ENCODE measurements around the gene SCTR. TPM values are rescaled to one million over a fixed set of nuclear protein-coding genes. Genes with fewer than 3 reads are reported as not detected.

Gene SCTR
- total RNA-seq, 2 experiments from 2014 or later, result not detected

DNA sequence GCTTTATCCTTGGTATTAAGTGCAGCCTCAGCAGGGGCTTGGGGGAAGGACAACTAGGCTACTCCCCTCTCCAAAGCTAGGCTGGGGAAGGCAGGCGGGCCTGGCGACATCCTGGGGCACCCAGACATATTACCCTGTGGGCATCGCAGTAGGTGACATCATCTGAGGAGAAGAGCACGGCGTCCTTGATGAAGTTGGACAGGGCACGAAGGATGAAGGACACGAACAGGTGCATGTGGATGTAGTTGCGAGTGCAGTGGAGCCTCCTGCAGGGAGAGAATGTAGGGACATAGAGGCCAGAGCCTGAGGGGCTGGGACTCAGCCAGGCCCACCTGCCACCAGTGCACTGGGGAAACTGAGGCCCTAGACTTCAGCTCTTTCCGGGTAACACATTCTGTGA, 60.3 kb downstream of the SCTR start:
- Mint-ChIP-seq H3K4me1 (ENCODE audit: low read depth) (no peaks in the 10 kb centered on the region), H3K27ac (no peak overlapping the region), H3K4me3 (no peak overlapping the region), H3K27me3 (ENCODE audit: low read depth) (peaks cover 2% of the 10 kb centered on the region), H3K9me3 (ENCODE audit: insufficient read depth) (no peaks in the 10 kb centered on the region), H3K36me3 (ENCODE audit: low read depth) (no peaks in the 10 kb centered on the region)
- ChIA-PET CTCF (no interaction called here), POLR2A (no interaction called here)
- no peak for ATAC-seq
- no peak for DNase-seq

DNA sequence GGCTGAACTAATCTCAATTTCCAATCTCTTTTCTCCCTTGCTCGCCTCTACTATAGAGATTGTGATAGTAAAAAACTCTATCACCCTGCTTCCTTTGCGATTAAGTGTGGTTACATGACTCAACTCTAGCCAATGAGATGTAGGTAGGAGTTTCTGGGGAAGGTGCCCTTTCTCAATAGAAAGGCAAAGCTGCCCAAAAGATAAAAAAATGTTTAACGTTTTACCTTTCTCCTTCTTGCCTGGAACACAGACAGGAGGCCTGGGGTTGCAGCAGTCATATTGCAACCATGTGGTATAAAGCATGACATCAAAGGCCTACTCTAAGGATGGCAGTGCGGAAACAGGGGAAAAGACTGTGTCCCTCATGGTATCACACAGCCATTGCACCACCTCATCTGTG, 61.1 kb downstream of the SCTR start:
- Mint-ChIP-seq H3K4me1 (ENCODE audit: low read depth) (no peaks in the 10 kb centered on the region), H3K36me3 (ENCODE audit: low read depth) (no peaks in the 10 kb centered on the region)
- CTCF ChIA-PET, result interaction anchor here (2.4 kb wide), 1 partner anchor 13 kb away, joined by 12 read pairs; no protein-coding TSS in a partner anchor

DNA sequence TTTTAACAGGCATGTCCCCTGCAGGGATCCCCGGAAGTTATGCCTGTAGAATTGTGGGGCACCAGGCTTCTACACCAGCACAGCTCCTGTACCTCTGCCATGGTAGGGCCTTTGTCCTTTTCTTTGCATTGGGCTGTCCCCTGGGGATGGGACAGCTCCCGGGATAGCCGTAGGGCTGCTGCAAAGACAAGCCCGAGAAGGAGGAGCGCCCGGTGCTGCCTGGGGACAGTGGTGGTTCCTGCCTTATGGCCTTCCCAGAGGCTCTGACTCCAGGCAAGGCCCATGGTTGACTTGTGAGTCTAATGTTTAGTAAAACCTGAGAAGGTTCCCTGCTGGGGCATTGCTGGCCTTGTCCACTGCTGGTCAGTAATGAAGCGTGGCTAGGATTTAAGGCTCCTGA, 61.7 kb downstream of the SCTR start:
- ChIA-PET POLR2A (no interaction called here), CTCF (interaction anchor here (2.4 kb wide), 1 partner anchor 14 kb away, joined by 12 read pairs; no protein-coding TSS in a partner anchor)
- Mint-ChIP-seq H3K4me3 (no peak overlapping the region), H3K27me3 (ENCODE audit: low read depth) (peaks cover 1% of the 10 kb centered on the region), H3K36me3 (ENCODE audit: low read depth) (no peaks in the 10 kb centered on the region), H3K9me3 (ENCODE audit: insufficient read depth) (no peaks in the 10 kb centered on the region), H3K27ac (no peak overlapping the region), H3K4me1 (ENCODE audit: low read depth) (no peaks in the 10 kb centered on the region)
- ATAC-seq, result no peak
- DNase-seq, result no peak

More for the DNA sequence above, 61.1 kb downstream of the SCTR start:
- Mint-ChIP-seq H3K9me3 (ENCODE audit: insufficient read depth) (no peaks in the 10 kb centered on the region), H3K27me3 (ENCODE audit: low read depth) (no peaks in the 10 kb centered on the region), H3K4me3 (no peak overlapping the region), H3K27ac (no peak overlapping the region)
- POLR2A ChIA-PET, result no interaction called here
- ATAC-seq (no peak), DNase-seq (no peak)

DNA sequence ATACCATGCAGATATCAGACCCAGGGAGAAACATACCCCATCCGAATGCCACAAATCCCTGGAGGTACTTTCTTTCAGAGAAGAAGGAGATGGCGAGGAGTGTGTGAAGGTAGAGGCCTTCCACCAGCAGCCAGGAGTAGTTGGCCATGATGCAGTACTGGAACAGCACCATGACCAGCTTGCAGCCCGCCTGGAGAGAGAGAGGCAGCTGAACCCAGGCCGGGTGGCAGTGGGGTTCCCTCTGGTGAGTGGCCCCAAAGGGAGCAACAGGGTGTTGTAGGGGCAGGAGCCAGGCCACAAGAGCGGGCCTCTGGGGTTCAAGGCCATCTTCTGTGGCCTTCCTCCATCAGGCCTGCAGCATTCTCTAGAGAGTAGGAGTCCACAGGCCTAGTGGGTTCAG, 62.5 kb downstream of the SCTR start:
- no peak overlapping the region for H3K4me3 Mint-ChIP-seq
- no peaks in the 10 kb centered on the region for H3K9me3 Mint-ChIP-seq (ENCODE audit: insufficient read depth)
- H3K4me1 Mint-ChIP-seq (ENCODE audit: low read depth), result no peaks in the 10 kb centered on the region
- H3K27me3 Mint-ChIP-seq (ENCODE audit: low read depth), result peaks cover 2% of the 10 kb centered on the region
- POLR2A ChIA-PET, result no interaction called here
- CTCF ChIA-PET, result interaction anchor here (2.4 kb wide), 1 partner anchor 14 kb away, joined by 12 read pairs; no protein-coding TSS in a partner anchor
- no peak for DNase-seq
- ATAC-seq, result no peak
- H3K36me3 Mint-ChIP-seq (ENCODE audit: low read depth), result no peaks in the 10 kb centered on the region
- H3K27ac Mint-ChIP-seq, result no peak overlapping the region

DNA sequence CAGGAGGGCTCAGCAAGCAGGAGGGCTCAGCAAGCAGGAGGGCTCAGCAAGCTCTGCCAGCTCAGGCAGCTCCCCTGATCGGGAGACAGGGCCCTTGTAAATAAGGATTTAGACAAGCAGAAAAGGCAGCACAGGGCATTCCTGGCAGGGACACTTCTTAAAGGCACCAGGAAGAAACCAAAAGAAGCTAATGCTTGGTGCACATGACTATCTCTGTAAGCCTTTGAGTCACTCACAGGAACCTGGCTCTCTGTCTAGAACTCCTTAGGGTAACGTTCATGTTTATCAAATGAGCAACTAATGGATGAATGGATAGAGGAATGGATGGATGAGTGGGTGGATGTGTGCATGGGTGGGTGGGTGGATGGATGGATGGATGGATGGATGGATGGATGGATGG, 64.2 kb downstream of the SCTR start:
- Mint-ChIP-seq H3K36me3 (ENCODE audit: low read depth) (no peaks in the 10 kb centered on the region), H3K27me3 (ENCODE audit: low read depth) (peaks cover 14% of the 10 kb centered on the region), H3K9me3 (ENCODE audit: insufficient read depth) (no peaks in the 10 kb centered on the region), H3K27ac (no peak overlapping the region), H3K4me1 (ENCODE audit: low read depth) (no peaks in the 10 kb centered on the region), H3K4me3 (no peak overlapping the region)
- ATAC-seq (no peak), DNase-seq (no peak)
- POLR2A ChIA-PET, result no interaction called here
- CTCF ChIA-PET, result no interaction called here

DNA sequence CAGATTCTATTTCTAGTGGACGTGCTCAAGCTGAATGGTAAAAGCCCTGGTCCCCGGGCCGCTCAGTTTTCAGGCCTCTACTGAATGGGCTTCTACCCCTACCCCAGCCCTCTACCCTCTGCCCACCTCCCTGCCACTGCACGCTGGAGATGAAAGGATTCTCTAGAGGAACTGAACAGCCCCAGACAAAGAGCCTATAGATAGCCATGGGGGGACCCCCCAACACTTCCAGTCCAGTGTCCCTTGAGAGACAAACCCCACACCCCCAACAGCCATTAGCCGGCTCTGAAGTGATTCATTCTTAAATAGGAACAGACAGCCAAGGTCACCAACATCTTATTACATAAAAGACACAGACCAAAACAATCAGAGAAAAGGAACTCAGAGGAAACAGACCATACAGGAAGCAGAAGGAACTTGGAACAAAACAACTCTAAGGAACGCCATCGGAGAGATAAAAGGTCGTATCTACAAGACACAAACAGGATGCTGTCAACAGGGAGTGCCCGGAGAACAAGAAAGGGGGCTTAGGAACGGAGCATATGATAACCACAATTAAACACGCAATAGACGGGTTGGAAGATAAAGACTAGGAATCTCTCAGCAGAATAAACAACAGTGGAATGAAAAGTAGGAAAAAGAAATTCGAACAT, 69.1 kb downstream of the SCTR start:
- ATAC-seq, result no peak
- H3K4me3 Mint-ChIP-seq, result no peak overlapping the region
- H3K27ac Mint-ChIP-seq, result no peak overlapping the region
- ChIA-PET CTCF (no interaction called here), POLR2A (no interaction called here)
- H3K4me1 Mint-ChIP-seq (ENCODE audit: low read depth), result no peaks in the 10 kb centered on the region
- no peak for DNase-seq
- no peaks in the 10 kb centered on the region for H3K36me3 Mint-ChIP-seq (ENCODE audit: low read depth)
- H3K27me3 Mint-ChIP-seq (ENCODE audit: low read depth), result peaks cover 17% of the 10 kb centered on the region
- no peaks in the 10 kb centered on the region for H3K9me3 Mint-ChIP-seq (ENCODE audit: insufficient read depth)

DNA sequence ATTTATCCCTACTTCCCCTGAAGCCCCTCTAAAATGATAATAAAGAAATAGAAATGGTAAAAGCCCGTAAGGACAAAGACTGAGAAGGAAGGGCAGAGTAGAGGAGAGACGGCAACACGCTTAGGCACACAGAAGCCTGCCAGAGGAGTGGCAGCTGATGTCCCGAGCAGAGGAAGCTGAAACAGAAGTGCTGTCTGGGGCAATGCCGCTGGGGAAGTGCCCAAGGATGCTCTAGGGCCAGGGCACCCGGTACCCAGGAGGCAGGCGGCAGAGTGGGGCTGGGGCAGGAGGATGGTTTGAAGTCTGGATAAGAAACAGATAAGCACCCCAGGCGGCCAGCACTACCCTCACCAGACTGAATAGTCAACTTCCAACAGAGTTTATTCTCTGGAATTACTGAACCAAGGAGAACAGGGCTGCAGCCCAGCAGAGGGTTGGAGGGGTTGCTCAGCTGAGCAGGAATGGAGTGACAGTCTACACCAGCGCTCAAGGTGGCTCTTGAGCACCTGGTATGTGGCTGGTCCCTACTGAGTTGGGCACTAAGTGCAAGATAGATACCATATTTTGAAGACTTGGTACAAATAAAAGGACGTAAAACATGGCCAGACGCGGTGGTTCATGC, 70.2 kb downstream of the SCTR start:
- Mint-ChIP-seq H3K9me3 (ENCODE audit: insufficient read depth) (no peaks in the 10 kb centered on the region), H3K27me3 (ENCODE audit: low read depth) (peaks cover 17% of the 10 kb centered on the region), H3K4me1 (ENCODE audit: low read depth) (no peaks in the 10 kb centered on the region), H3K36me3 (ENCODE audit: low read depth) (no peaks in the 10 kb centered on the region), H3K27ac (no peak overlapping the region), H3K4me3 (no peak overlapping the region)
- CTCF ChIA-PET, result no interaction called here
- POLR2A ChIA-PET, result no interaction called here
- ATAC-seq (no peak), DNase-seq (no peak)

DNA sequence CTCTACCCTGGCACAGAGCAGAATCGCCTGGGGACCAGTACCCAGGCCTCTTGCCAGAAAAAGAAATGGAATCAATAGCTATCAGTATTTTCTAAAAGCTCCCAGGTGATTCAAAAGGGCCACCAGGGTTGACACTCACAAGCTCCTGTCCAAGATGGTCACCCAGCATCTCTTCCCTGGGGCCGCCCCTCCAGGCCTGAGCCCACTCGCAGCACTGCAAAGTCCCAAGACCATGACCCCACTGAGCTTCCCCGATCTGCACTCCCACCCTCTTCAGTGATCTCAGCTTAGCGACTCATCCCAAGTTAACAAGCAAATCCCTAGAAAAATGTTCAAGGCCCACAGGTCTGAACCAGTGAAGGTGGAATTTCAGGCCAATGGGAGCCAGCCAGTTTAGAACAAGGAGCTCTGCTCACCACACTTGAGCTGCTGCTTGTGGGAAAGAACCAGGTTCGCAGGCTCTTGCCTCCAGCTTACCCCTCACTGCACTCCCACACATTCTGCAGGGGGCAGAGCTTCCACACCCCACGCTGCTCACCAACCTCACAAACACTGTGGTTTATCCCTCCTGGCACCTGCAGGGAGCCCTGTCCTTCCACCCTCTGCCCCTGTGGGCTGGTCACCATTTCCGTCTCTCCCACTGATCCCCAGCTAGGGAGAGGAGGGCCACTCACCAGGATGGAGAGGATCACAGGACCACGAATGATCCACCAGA, 72.8 kb downstream of the SCTR start:
- Mint-ChIP-seq H3K4me1 (ENCODE audit: low read depth) (no peaks in the 10 kb centered on the region), H3K9me3 (ENCODE audit: insufficient read depth) (no peaks in the 10 kb centered on the region), H3K27ac (no peak overlapping the region), H3K27me3 (ENCODE audit: low read depth) (peaks cover 12% of the 10 kb centered on the region), H3K36me3 (ENCODE audit: low read depth) (no peaks in the 10 kb centered on the region), H3K4me3 (no peak overlapping the region)
- ChIA-PET CTCF (interaction anchor here (0.9 kb wide), 1 partner anchor 25 kb away, joined by 4 read pairs; no protein-coding TSS in a partner anchor), POLR2A (no interaction called here)
- DNase-seq (no peak), ATAC-seq (no peak)

DNA sequence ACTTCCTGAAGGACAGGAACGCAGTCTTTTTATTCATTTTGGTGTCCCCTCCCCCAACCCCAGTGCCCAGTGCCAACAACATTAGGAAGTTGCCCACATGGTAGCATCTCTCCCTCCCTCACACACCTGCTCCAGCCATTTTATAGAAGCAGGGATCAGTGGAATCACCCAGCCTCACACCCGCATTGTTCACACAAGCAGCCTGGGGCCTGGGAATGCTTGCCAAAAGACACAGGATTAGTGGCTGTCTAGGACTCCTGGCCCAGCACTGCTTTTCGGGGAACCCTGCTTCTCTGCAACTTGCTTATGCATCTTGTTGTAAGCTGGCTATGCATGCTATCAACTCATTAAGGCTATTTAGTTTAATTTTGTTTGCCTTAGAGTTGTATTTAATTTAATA, 74.8 kb downstream of the SCTR start:
- H3K9me3 Mint-ChIP-seq (ENCODE audit: insufficient read depth), result no peaks in the 10 kb centered on the region
- H3K27ac Mint-ChIP-seq, result no peak overlapping the region
- H3K27me3 Mint-ChIP-seq (ENCODE audit: low read depth), result peaks cover 3% of the 10 kb centered on the region
- H3K4me3 Mint-ChIP-seq, result no peak overlapping the region
- H3K4me1 Mint-ChIP-seq (ENCODE audit: low read depth), result no peaks in the 10 kb centered on the region
- DNase-seq, result no peak
- no peaks in the 10 kb centered on the region for H3K36me3 Mint-ChIP-seq (ENCODE audit: low read depth)
- CTCF ChIA-PET, result no interaction called here
- ATAC-seq, result no peak
- POLR2A ChIA-PET, result no interaction called here

DNA sequence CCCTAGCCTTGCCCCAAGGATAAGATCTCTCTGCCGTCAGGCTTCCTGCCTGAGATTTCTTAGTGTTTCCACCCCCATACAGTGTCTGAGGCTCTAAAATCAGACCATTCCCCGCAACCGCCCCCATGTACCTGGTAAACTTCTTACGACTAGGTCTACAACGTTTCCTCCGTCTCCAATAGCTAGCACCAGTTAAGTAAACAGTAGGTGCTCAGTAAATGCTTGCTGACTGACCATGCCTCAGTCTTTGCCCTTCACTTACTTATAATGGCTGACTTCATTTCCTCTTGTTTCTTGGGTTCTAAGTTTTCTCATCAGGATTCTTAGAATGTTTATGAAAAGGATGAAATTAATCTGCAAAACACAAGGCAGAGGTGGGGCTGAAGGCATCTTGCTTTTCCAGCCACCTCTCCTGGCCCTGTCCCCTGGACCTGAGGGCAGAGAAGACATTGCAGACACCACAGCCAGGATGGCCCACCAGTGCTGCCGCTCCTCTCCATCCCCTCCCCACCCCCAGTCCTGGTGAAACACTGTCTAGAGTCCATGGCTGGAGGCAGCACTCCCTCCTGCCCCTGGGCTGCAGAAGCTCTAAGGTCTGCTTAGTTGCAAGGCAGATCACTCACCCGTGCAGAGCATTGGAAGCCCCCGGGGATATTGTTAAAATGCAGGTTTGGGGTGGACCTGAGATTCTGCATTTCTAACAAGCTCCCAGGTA, 75.7 kb downstream of the SCTR start:
- DNase-seq (no peak), ATAC-seq (no peak)
- H3K27me3 Mint-ChIP-seq (ENCODE audit: low read depth), result peaks cover 2% of the 10 kb centered on the region
- H3K4me3 Mint-ChIP-seq, result no peak overlapping the region
- ChIA-PET POLR2A (no interaction called here), CTCF (no interaction called here)
- H3K36me3 Mint-ChIP-seq (ENCODE audit: low read depth), result no peaks in the 10 kb centered on the region
- no peaks in the 10 kb centered on the region for H3K4me1 Mint-ChIP-seq (ENCODE audit: low read depth)
- H3K27ac Mint-ChIP-seq, result no peak overlapping the region
- no peaks in the 10 kb centered on the region for H3K9me3 Mint-ChIP-seq (ENCODE audit: insufficient read depth)

DNA sequence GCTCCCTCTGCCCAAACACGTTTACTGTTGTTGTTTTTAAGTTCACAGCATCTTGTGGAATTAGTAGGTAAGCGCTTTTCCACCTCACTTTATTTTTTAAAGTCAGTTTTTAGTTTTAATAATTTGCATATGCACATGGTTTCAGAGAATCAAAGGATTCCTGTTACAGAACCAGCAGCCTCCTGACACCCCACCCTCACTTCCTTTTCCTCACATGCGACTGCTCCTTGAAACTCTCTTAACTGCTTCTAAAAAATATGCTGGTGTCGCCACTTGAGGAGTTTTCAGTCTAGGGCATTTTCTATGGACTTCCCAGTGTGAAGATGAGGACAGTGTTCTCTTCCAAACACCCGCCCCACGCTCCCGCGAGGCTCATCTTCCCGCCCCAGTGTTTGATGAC, 78.2 kb downstream of the SCTR start:
- no peak overlapping the region for H3K27ac Mint-ChIP-seq
- H3K4me1 Mint-ChIP-seq (ENCODE audit: low read depth), result no peaks in the 10 kb centered on the region
- H3K27me3 Mint-ChIP-seq (ENCODE audit: low read depth), result no peaks in the 10 kb centered on the region
- ChIA-PET CTCF (no interaction called here), POLR2A (no interaction called here)
- DNase-seq (no peak), ATAC-seq (no peak)
- H3K36me3 Mint-ChIP-seq (ENCODE audit: low read depth), result no peaks in the 10 kb centered on the region
- H3K4me3 Mint-ChIP-seq, result no peak overlapping the region
- H3K9me3 Mint-ChIP-seq (ENCODE audit: insufficient read depth), result no peaks in the 10 kb centered on the region

DNA sequence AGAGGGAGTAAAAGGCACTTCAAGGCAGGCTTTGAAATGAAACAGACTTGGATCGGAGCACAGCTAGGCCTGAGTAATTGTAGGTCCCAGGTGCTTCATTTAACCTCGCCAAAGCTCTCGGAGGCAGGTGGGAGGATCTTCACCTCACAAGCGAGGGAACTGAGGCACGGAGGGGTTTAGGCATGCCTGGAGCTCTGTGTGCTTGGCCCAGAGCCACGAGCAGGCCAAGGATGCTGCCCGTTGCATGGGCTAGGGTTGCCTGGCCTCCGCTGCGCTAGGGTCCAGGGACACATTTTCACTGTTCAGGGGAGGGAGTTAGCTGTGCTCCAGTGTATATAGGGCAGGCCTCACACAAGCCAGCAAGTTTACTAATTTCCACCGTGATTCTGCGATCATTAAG, 81.4 kb downstream of the SCTR start:
- ATAC-seq (no peak), DNase-seq (no peak)
- no peaks in the 10 kb centered on the region for H3K9me3 Mint-ChIP-seq (ENCODE audit: insufficient read depth)
- no peaks in the 10 kb centered on the region for H3K27me3 Mint-ChIP-seq (ENCODE audit: low read depth)
- H3K4me1 Mint-ChIP-seq (ENCODE audit: low read depth), result no peaks in the 10 kb centered on the region
- CTCF ChIA-PET, result no interaction called here
- H3K4me3 Mint-ChIP-seq, result no peak overlapping the region
- no peaks in the 10 kb centered on the region for H3K36me3 Mint-ChIP-seq (ENCODE audit: low read depth)
- no peak overlapping the region for H3K27ac Mint-ChIP-seq
- POLR2A ChIA-PET, result no interaction called here

All from activated CD8-positive, alpha-beta T cell treated with anti-CD3 and anti-CD28 coated beads, Interleukin-2, amount 10 ng/mL, durations not matched to agents 7 days and 5 days (primary cell).